Hypothalamus (tissue), 51 donors: Measurements from ENCODE around the gene SAMD8.
"Not testable (repeated sequence)": the region's sequence is repeated elsewhere in the genome, so short reads cannot be mapped to it uniquely, and the experiment has no call there.

Experiments
- DNase-seq, 51 donors: peaks; one replicate each; lab custom pipeline; 2025; lab: John Stamatoyannopoulos, UW

SAMD8 gene

DNA sequence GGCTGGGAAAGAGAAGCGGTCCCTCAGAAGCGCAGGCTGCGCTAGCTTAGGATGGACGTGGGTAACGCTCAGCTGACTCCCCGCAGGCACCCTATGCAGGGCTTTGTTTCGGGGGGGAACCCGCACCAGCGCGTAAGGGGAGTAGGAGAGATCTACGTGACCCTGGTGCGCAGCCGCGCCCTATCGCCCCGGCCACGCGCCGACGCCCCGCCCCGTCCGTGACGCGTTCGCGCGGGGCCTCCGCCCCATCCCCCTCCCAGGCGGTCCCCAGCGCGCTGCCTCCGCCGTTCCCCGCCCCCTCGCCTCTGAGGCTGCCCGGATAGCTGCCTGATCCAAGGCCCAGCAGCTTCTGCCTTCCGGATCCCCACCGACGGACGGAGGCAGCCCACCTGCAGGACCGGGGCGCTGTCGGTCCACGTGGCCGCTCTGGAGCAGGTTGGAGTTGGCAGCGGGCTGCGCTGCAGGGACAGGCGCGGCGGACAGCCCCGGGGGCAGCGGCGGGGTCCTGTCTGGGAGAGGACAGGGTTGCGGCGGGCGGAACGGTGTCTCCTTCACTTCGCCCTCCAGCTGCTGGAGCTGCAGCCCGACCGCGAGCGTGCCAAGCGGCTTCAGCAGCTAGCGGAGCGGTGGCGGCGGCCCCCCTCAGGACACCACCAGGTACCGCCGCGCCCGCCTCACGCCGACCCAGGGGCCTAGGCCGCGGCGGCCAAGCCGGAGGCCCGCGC lies 99.0 kb downstream of the SAMD8 start, which contains the start of gene VDAC2:
Gene VDAC2 (plus strand): TSS at position 515 of the 725 bp plus-strand sequence. CDS start 363 bp downstream, outside the sequence.
- peak; percentile 65 to 100 (median 90) for DNase-seq

DNA sequence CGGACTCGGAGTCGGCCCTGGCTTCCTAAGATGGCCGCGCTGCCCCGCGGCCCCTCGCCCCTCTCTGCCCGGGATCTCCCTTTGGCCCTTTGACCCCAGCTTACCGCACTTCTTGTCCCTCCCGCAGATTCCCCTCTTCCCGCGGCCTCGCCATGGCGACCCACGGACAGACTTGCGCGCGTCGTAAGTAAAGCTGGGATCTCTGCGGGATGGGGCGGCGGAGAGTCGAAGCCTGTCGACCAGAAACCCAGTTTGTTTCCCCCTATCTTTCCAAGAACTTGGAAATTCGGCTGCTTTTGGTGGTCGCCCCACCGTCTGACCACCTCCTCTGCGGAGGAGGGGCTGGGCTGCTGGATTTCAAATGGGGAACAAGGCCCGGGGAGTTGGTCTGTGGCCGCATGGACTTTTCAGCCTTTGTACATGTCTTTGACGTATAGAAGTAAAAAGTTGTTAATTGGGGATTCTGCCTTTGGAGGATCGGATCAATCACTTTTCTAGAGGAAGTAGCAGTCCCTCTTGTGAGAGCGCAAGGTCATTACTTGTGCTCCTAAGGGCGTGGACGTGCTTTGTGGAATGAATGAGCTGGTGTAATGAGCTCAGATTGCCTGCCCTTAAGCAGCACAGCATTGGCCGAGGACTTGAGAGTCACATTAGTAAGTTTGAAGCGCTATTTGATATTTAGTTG lies 99.7 kb downstream of the SAMD8 start:
- peak in 4 of 51 donors; percentile 34 to 68 (median 58) for DNase-seq

DNA sequence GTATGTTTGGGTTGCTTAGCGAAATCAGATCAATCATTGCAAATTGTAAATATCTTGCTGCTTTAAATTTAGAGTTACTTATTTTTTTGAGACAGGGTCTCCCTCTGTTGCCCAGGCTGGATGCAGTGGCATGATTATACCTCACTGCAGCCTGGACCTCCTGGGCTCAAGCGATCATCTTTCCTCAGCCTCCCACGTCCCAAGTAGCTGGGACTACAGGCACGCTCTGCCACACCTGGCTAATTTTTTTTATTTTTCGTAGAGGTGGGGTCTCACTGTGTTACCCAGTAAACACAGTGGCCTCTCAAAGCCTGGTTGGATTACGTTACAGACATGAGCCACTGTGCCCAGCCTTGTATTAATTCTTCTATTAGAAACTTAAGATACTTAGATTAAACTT lies 100.9 kb downstream of the SAMD8 start:
- DNase-seq = no peak

DNA sequence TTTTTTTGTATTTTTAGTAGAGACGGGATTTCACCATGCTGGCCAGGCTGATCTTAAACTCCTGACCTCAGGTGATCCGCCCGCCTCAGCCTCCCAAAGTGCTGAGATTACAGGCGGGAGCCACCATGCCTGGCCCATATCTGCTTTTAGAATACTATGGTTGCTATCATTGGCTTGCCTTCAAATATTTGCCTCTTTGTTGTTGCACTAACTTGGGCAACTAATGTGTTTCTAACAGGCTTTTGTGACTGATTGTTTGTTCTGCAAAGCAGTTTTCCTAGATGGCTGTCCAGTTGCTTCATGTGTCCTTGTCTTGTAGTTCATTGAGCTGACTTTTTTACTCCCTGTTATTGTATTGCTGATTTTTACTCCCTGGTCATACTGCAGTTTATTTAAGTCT lies 108.8 kb downstream of the SAMD8 start:
- no peak for DNase-seq

DNA sequence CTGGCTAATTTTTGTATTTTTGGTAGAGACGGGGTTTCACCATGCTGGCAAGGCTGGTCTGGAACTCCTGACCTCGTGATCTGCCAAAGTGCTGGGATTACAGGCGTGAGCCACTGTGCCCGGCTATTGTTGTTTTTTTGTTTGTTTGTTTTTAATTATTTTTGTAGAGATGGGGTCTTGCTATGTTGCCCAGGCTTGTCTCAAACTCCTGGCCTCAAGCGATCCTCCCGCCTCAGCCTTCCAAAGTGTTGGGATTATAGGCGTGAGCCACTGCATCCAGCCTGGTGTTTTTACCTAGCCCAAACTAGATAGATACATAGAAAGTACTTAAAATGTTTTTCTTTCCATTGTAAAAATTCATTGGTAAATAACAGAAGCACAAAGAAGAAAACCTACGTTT lies 110.0 kb downstream of the SAMD8 start:
- DNase-seq = not testable (repeated sequence)

DNA sequence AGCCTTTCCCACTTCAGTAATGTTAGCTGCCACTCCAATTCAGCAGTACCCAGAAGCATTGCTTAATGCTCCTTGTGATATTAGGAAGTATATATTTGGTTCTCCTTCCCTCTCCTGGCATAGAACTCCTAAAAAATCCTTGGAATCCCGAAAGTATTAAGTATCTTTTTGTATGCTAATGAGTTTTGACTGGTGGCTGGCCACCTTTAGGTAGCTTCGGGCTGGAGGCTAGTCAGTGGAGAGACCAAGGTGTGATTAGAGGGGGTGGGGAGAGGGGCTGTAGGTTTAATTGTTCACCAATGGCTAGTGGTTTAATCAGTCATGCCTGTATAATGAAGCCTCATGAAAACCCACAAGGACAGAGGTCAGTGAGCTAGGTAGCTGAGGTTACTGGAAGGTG lies 112.1 kb downstream of the SAMD8 start:
- no peak for DNase-seq

DNA sequence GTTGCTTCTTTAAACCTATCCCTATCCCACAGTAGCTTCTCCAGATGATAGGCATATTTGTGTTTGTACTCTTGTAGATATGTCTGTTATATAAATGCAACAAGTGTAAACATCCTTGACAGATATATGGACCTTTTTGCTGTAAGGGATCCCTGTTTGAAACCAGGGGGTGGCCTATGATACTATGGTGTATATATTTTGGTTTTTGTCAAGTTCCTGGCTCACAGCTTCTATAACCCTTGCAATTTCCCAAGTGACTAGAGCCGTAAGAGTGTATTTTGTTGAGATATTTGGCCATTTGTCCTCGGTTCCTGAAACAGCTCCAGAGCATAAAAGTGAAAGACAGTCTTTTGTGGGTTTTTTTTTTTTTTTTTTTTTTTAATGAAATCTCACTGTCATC lies 114.6 kb downstream of the SAMD8 start:
- no peak for DNase-seq

DNA sequence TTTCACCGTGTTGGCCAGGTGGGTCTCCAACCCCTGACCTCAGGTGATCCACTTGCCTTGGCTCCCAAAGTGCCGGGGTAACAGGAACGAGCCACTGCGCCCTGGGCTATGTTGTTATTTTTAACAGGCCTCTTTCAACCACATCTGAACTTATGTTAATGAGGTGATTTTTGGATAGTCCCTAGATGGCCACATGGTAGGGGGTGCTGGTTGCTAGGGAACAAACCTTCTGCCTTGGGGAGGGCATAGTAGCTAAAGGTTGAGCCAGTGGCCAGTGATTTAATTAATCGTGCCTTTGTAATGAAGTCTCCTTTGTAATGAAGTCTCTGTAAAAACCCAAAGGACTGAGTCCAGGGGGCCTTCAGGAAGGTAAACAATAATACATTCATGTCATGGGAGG lies 115.2 kb downstream of the SAMD8 start:
- no peak for DNase-seq

DNA sequence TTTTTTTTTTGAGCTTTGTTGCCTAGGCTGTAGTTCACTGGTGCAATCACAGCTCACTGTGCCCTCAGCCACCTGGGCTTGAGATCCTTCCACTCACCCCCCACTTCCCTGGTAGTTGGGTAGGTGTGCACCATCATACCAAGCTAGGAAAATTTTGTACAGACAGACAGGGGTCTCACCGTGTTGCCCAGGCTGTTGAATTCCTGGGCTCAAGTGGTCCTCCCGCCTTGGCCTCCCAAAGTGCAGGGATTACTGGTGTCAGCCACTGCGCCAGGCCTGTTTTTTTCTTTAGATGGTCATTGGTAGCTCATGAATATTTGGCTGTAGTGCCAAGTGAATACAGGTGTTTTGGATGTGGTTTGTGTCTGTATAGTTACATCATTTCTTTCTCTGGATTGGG lies 116.8 kb downstream of the SAMD8 start:
- DNase-seq = no peak

DNA sequence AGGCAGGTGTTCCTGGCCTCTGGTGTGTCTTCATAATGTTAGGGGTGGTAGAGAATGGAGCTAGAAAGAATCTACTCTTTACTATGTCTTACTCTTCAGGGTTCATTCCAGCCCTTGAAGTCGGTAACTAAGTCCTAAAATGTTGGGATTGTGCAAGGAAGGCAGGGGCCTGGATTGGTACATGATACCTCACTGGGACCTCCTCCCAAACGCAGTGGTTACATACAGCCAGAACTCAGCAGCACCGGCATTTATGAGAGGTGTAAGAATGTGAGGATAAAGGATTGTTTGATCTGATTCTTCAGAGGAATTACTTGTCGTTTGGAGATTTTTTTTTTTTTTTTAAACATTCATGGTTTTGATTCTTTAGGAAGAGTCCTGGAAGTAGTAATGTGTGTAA lies 117.4 kb downstream of the SAMD8 start:
- no peak for DNase-seq

DNA sequence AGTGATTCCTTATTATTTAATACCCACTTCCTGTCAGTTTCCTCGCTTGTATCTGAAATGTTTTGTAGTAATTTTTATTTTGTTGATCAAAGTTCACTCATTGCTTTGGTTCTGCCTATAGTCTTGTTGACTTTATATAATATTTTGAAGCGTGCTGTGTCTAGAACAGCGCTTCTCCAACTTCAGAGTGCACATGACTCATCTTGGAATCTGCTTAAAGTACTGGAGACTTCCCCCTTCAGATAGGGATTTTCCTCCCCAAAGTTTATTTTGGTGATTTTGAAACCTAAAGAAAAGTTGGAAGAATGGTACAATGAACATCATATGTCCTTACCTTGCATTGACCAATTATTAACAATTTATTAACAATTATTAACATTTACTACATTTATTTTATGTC lies 118.5 kb downstream of the SAMD8 start:
- DNase-seq = no peak

DNA sequence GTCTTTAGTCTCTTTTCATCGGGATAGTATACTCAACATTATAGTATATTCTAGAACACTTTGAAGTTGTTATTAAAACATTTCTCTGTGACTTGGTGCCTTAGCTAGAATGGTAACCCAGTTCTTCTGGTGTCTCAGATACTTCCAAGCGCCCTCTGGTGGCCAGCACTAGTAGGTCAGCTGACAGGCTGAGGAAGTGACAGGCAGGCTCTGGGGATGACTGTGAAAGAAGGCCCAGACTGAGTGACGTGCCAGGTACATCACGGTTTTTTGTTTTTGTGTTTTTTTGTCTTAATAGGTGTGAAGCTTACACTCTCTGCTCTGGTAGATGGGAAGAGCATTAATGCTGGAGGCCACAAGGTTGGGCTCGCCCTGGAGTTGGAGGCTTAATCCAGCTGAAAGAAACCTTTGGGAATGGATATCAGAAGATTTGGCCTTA lies 119.2 kb downstream of the SAMD8 start:
- DNase-seq = peak in 50 of 51 donors; percentile 4 to 96 (median 74)
